Keratinocyte (primary cell): ENCODE measurements around the gene ARHGAP20.

ENCODE experiments used
- CTCF ChIP-seq, 3 experiments: IDR thresholded peaks in 1 of 3; conservative IDR thresholded peaks in 1 of 3; optimal IDR thresholded peaks in 1 of 3; 2 replicates in 2 of 3; 3 replicates in 1 of 3; pipeline versions ENCODE3 to v1.5.1; 2011; ENCODE audit warnings: low read length in 3 of 3, mild to moderate bottlenecking in 3 of 3, moderate library complexity in 2 of 3, control low read depth in 1 of 3, inconsistent platforms in 1 of 3; ENCODE audit not compliant: insufficient read depth in 2 of 3; ENCODE audit errors: extremely low read depth in 1 of 3
- EZH2 ChIP-seq: IDR thresholded peaks from one replicate; pipeline ENCODE4 v1.6.1; 2012; ENCODE audit warnings: inconsistent platforms, mild to moderate bottlenecking, low read length, moderate library complexity

GRCh38 chr11:110564676-110565356 is 147.4 kb downstream of the ARHGAP20 start:
- TF ChIP-seq CTCF (optimal IDR thresholded peaks at IDR 0.05 in 1 of 3, IDR thresholded peaks at IDR 0.05 in 1 of 3, conservative IDR thresholded peaks at IDR 0.05 in 1 of 3; ENCODE audit: extremely low read depth in 1 of 3, insufficient read depth in 2 of 3, low read length in 3 of 3) (no peak), EZH2 (no peak)
